Measurements from ENCODE around the gene JAZF1. TPM values are rescaled to one million over a fixed set of nuclear protein-coding genes. Genes with fewer than 3 reads are reported as not detected.

Gene JAZF1
- polyA plus RNA-seq, 1 experiment = 11.6 TPM

GRCh38 chr7:28088032-28088431, 92.6 kb downstream of the JAZF1 start:
- no peak for DNase-seq (ENCODE audit: low read depth)
- POLR2A ChIA-PET = no interaction called here
- CTCF ChIA-PET = interaction anchor here (0.6 to 4.6 kb wide), 7 partner anchors 9 to 892 kb away, joined by 3 to 33 read pairs (median 3); no protein-coding TSS in a partner anchor
- H3K36me3 ChIP-seq (ENCODE audit: control insufficient read depth, insufficient read depth, low read length) = no peaks in the 10 kb centered on the region
- no peak overlapping the region for H3K4me3 ChIP-seq (ENCODE audit: low read depth, low read length)
- H3K27me3 ChIP-seq (ENCODE audit: control insufficient read depth, insufficient read depth, low read length) = no peaks in the 10 kb centered on the region
- no peak for TF ChIP-seq CTCF (IDR thresholded peaks at IDR 0.05; ENCODE audit: insufficient read depth, low read depth, low read length)

- Histone ChIP-seq H3K36me3 (ENCODE audit: control insufficient read depth, insufficient read depth, low read length) (no peaks in the 10 kb centered on the region), H3K4me3 (ENCODE audit: low read depth, low read length) (no peak overlapping the region), H3K27me3 (ENCODE audit: control insufficient read depth, insufficient read depth, low read length) (no peaks in the 10 kb centered on the region)
- CTCF ChIA-PET = interaction anchor here (0.7 to 4.6 kb wide), 4 partner anchors 8 to 268 kb away, joined by 3 to 33 read pairs (median 4); no protein-coding TSS in a partner anchor
- TF ChIP-seq CTCF (IDR thresholded peaks at IDR 0.05; ENCODE audit: insufficient read depth, low read depth, low read length) = no peak
- no peak for DNase-seq (ENCODE audit: low read depth)
- POLR2A ChIA-PET = no interaction called here
These were observed 94.4 kb downstream of the JAZF1 start for GRCh38 chr7:28086198-28086597.

- TF ChIP-seq CTCF (IDR thresholded peaks at IDR 0.05; ENCODE audit: insufficient read depth, low read depth, low read length) = no peak
- no peak overlapping the region for H3K4me3 ChIP-seq (ENCODE audit: low read depth, low read length)
- no peaks in the 10 kb centered on the region for H3K27me3 ChIP-seq (ENCODE audit: control insufficient read depth, insufficient read depth, low read length)
- CTCF ChIA-PET = interaction anchor here (0.8 to 2.0 kb wide), 10 partner anchors 9 to 45 kb away, joined by 3 to 7 read pairs (median 4); no protein-coding TSS in a partner anchor
- POLR2A ChIA-PET = interaction anchor here (0.5 kb wide), 1 partner anchor 1887 kb away, joined by 3 read pairs; no protein-coding TSS in a partner anchor
- H3K36me3 ChIP-seq (ENCODE audit: control insufficient read depth, insufficient read depth, low read length) = no peaks in the 10 kb centered on the region
- DNase-seq (ENCODE audit: low read depth) = no peak
These were observed 96.3 kb downstream of the JAZF1 start for GRCh38 chr7:28083998-28084985.

GRCh38 chr7:28083164-28083997, 97.2 kb downstream of the JAZF1 start:
- DNase-seq (ENCODE audit: low read depth) = no peak
- Histone ChIP-seq H3K4me3 (ENCODE audit: low read depth, low read length) (no peak overlapping the region), H3K27me3 (ENCODE audit: control insufficient read depth, insufficient read depth, low read length) (no peaks in the 10 kb centered on the region), H3K36me3 (ENCODE audit: control insufficient read depth, insufficient read depth, low read length) (no peaks in the 10 kb centered on the region)
- POLR2A ChIA-PET = interaction anchor here (0.5 kb wide), 1 partner anchor 1886 kb away, joined by 3 read pairs; no protein-coding TSS in a partner anchor
- CTCF ChIA-PET = interaction anchor here (1.0 to 1.8 kb wide), 5 partner anchors 9 to 21 kb away, joined by 4 to 7 read pairs (median 4); no protein-coding TSS in a partner anchor
- no peak for TF ChIP-seq CTCF (IDR thresholded peaks at IDR 0.05; ENCODE audit: insufficient read depth, low read depth, low read length)

Data from BJ (cell line).